Measurements from ENCODE around the gene IL21R.

DNA sequence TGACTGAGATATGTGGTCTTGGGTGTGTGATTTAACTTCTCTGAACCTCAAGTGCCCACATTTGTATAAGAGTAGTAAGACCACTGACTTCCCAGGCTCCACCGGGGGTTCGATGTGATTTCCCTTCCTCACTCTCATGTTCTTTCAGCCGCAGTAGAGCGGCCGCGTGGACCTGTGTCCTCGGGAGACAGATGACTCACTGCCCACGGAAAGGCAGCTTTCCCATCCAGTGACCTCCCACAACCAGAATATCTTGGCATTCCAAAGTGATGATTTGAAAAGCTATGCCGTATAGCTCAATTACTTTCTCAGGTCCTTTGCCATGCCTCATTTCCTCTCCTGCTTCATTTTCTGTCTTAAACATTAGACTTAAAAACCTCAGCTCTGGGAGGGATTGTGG, 73.6 kb downstream of the IL21R start:
- no peak for TF ChIP-seq EED (IDR thresholded peaks at IDR 0.05; ENCODE audit: low read depth)
- TF ChIP-seq ZNF622 (IDR thresholded peaks at IDR 0.05), result no peak
- TF ChIP-seq, protein P1, sequence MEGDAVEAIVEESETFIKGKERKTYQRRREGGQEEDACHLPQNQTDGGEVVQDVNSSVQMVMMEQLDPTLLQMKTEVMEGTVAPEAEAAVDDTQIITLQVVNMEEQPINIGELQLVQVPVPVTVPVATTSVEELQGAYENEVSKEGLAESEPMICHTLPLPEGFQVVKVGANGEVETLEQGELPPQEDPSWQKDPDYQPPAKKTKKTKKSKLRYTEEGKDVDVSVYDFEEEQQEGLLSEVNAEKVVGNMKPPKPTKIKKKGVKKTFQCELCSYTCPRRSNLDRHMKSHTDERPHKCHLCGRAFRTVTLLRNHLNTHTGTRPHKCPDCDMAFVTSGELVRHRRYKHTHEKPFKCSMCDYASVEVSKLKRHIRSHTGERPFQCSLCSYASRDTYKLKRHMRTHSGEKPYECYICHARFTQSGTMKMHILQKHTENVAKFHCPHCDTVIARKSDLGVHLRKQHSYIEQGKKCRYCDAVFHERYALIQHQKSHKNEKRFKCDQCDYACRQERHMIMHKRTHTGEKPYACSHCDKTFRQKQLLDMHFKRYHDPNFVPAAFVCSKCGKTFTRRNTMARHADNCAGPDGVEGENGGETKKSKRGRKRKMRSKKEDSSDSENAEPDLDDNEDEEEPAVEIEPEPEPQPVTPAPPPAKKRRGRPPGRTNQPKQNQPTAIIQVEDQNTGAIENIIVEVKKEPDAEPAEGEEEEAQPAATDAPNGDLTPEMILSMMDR (IDR thresholded peaks at IDR 0.05 in 2 of 3, conservative IDR thresholded peaks at IDR 0.05 in 1 of 3; ENCODE audit: control insufficient read depth in 2 of 3, extremely low read depth in 1 of 3, insufficient read depth in 1 of 3, low read depth in 3 of 3, low read length in 3 of 3), result no peak
- TF ChIP-seq JUNB (IDR thresholded peaks at IDR 0.05), result no peak
